Measurements from ENCODE around the gene EFHC1.

DNA sequence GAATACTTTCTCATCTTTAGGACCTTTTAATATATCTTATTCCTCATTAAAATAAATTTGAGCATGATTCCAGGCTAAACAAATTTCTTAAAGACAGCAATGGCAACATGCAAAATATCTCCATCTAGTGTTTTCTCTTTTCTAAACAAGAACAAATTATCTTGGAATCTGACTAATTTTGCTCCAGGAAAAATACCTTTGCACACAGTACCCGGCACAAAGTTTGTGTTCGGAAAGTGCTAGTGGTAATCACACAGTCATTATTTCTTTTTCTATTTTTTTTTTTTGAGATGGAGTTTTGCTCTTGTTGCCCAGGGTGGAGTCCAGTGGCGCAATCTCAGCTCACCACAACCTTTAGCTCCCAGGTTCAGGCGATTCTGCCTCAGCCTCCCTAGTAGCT is 8.2 kb upstream of the EFHC1 start:
- TF ChIP-seq, protein P1, sequence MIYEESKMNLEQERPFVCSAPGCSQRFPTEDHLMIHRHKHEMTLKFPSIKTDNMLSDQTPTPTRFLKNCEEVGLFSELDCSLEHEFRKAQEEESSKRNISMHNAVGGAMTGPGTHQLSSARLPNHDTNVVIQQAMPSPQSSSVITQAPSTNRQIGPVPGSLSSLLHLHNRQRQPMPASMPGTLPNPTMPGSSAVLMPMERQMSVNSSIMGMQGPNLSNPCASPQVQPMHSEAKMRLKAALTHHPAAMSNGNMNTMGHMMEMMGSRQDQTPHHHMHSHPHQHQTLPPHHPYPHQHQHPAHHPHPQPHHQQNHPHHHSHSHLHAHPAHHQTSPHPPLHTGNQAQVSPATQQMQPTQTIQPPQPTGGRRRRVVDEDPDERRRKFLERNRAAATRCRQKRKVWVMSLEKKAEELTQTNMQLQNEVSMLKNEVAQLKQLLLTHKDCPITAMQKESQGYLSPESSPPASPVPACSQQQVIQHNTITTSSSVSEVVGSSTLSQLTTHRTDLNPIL (CRISPR knock-in tag; IDR thresholded peaks at IDR 0.05; ENCODE audit: low read depth), result no peak
- no peak for TF ChIP-seq ZFP30 (CRISPR knock-in tag; IDR thresholded peaks at IDR 0.05)
- TF ChIP-seq CSRNP3 (CRISPR knock-in tag; IDR thresholded peaks at IDR 0.05), result no peak
- no peak for TF ChIP-seq ZFP3 (CRISPR knock-in tag; IDR thresholded peaks at IDR 0.05)
- TF ChIP-seq PATZ1 (CRISPR knock-in tag; IDR thresholded peaks at IDR 0.05; ENCODE audit: borderline replicate concordance), result no peak
- no peak for TF ChIP-seq TCF4 (CRISPR knock-in tag; IDR thresholded peaks at IDR 0.05; ENCODE audit: borderline replicate concordance)
- no peak for TF ChIP-seq ARNTL (CRISPR knock-in tag; IDR thresholded peaks at IDR 0.05; ENCODE audit: borderline replicate concordance, low read depth)
- TF ChIP-seq SNAI2 (CRISPR knock-in tag; IDR thresholded peaks at IDR 0.05), result no peak
